Kidney capillary endothelial cell (primary cell): ENCODE measurements around the gene GYG2.
"Not testable (repeated sequence)": the region's sequence is repeated elsewhere in the genome, so short reads cannot be mapped to it uniquely, and the experiment has no call there.

Experiments
- DNase-seq: peaks from one replicate; pipeline ENCODE4 v3.0.0-alpha.2; 2018; ENCODE audit warnings: low spot score

Gene GYG2

DNA sequence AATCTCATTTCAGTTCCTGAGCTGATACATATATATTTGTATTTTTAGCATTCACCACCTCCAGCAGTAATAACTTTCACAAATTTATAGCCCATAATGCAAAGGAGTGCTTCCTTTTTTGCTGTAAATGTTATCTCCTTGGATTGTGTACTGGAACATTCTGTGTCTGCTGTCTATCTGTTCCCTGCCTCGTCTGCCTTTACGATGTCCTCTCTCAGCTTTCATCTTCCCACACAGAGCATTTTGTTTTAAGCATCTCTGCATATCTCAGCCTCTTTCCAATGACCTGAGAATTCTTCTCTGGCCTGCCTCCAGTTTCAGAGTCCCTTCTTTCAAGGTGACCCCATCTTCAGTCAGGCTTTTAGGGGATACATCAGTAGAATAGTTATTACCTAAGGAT, 43.1 kb downstream of the GYG2 start:
- DNase-seq, result no peak

DNA sequence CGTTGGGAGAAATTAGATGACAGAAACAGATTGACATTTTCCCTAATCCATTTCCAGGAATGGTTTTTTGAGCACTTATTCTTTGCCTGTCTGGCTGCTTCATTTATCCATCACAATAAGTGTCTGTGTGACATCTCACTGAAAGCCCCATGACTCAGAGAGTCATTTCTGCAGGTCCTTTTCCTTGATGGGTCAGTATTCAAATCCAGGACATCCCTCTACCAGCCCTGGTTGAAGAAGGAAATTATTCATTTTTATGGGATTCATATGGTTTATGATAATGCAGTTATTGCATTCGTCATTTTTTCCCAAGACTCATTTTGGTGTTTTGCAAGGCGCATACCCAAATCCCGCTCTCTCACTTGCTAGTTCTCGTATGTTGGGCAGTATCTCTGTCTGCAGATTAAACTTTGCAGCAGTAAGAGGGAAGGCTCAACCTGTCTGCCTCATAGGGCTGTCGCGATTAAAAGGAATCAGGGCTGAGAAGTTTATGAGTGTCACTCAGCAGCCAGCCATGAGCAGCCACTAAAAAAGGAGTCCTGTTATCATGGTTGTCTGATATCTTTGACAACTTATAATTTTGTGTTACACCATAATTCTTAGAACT, 44.0 kb downstream of the GYG2 start:
- DNase-seq, result no peak

DNA sequence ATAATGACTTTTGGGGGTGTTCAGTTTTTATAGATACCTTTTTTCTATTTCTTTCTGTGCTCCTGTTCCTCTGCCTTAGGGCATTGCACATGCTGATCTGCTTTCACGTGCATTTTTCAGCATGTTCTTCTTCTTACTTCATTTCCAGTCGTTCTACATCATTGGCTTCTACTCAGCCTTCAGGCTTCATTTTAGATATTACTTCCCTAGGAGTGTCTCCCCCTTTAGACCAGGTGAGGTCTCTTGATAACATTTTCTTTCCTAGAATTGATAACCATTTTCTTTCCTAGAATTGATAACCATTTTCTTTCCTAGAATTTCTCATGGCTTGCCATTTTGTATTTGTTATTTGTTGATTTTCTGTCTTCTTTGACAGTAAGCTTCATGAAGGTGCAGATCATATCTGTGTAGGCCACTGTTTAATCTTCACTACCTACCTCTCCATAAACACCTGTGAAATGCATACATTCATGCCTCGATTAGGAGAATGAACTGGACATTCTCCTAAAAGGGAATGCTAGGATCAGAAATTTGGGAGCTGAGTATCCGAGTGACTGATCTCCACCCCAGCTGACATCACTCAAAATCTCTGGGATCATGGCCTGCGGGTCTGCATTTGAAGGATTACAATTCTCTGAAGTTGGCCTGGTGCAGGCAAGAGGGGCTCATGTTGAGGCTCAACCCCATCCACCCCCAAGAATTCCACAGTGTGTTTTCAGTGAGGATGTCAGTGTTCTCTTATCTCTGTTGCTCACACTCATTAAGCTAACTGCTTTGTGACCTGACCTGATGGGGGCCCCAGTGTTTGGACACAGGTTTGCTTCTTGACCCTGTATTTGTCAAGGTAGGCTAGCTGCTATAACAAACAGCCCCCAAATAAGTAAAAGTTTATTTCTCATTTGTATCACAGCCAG, 45.7 kb downstream of the GYG2 start:
- DNase-seq, result no peak

DNA sequence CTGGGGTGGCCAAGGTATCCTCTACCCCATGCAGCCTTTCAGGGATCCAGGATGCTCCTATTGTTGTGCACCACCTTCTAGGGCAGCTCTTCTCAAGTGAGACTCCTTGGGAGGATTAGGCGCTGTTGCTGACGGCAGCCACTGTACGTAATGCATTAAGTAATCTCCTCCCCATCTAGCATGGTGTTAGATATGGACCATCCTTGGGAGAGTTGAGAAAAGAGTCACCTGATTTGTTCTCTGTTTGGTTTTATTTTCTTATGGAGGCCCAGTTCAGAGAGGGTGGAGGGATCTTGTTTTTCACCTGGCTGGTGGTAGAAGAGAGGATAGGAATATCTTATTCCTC, 46.4 kb downstream of the GYG2 start:
- no peak for DNase-seq

DNA sequence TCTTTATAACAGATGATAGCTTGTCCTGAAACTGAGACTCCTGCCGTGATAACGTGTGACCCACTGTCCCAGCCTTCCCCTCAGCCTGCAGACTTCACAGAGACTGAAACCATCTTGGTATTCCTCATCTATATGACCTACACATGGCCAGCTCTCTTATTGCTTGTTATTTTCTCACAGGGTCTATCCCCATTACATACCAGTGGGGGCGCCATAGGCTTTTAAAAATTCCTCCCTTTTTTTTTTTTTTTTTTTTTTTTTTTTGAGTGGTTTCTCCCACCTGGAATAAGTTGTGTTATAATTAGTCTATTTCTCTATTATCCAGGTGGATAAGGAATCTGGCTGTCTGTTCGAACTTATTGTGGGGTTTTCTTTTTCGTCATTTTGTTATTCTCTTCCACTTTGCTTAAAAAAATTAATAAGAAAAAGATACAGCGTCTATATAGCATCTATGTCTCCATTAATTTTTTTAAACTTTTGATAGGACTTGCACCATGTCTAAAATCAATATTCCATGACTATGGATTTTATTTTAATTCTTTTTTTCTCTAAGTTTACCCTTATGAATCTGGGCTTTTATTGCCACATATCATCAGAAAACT, 47.2 kb downstream of the GYG2 start:
- no peak for DNase-seq

- DNase-seq, result no peak
Observed at GRCh38 chrX:2878563-2878962, 49.8 kb downstream of the GYG2 start.

GRCh38 chrX:2879670-2880069, 50.9 kb downstream of the GYG2 start:
- DNase-seq, result no peak

DNA sequence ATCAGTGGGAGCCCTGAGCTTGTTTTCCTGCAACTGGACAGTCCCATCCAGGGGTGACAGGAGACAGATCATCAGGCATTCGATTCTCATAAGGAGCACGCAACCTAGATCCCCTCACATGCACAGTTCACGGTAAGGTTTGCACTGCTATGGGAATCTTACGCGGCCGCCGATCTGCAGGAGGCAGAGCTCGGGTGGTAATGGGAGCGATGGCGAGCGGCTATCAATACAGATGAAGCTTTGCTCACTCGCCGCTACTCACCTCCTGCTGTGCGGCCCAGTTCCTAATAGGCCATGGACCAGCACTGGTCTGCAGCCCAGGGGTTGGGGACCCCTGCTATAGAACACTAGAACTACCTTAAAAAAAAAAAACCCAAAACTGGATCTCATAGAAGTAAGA, 55.0 kb downstream of the GYG2 start:
- DNase-seq, result no peak

GRCh38 chrX:2888309-2888708, 59.6 kb downstream of the GYG2 start:
- no peak for DNase-seq

- DNase-seq, result no peak
Observed at GRCh38 chrX:2889045-2889605, 60.4 kb downstream of the GYG2 start.

- DNase-seq, result not testable (repeated sequence)
Observed at GRCh38 chrX:2889706-2890490, 61.2 kb downstream of the GYG2 start.

DNA sequence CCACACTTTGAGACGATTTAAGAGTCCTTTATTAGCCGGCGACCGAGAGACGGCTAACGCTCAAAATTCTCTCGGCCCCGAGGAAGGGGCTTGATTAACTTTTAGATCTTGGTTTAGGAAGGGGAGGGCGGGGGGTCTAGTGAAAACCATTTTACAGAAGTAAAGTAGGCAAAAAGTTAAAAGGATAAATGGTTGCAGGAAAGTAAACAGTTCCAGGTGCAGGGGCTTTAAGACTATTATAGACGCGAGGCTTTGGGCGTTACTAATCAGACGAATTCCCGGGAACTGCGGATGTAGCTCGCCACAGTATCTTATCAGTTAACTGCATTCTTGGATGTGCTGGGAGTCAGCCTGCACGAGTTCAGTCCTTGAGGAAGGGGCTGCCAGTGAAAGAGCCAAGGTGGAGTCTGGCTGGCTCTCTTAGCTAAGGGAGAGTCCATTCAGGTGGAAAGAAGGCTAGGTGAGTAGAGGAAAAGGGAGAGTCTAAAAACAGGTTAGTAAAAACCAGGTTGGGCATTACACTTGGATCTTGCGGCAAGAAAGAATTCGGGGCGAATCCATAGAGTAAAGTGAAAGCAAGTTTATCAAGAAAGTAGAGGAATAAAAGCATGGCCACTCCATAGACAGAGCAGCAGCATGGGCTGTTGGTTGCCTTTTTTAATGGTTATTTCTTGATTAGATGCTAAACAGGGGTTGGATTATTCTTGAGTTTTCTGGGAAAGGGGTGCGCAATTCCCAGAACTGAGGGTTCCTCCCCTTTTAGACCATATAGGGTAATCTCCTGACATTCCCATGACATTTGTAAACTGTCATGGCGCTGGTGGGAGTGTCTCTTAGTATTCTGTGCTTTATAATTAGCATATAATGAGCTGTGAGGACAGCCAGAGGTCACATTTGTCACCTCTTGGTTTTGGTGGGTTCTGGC, 62.1 kb downstream of the GYG2 start:
- not testable (repeated sequence) for DNase-seq

- no peak for DNase-seq
Observed at GRCh38 chrX:2892816-2893215, 64.1 kb downstream of the GYG2 start.

- no peak for DNase-seq
Observed at GRCh38 chrX:2894885-2895292, 66.2 kb downstream of the GYG2 start.

DNA sequence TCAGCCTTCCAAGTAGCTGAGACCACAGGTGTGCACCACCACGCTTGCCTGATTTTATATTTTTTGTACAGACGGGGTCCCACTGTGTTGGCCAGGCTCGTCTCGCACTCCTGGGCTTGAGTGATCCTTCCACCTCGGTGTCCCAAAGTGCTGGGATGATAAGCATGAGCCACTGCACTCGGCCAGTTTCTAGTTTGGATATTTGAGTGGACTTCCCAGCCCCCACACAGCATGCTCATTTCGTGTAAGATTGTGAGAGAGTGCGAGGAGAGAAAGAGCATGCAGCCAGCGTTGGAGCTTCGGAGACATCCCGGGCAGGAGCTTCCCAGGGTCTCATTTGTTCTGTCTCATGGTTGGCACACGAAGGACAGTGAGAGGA, 68.6 kb downstream of the GYG2 start:
- DNase-seq, result no peak

DNA sequence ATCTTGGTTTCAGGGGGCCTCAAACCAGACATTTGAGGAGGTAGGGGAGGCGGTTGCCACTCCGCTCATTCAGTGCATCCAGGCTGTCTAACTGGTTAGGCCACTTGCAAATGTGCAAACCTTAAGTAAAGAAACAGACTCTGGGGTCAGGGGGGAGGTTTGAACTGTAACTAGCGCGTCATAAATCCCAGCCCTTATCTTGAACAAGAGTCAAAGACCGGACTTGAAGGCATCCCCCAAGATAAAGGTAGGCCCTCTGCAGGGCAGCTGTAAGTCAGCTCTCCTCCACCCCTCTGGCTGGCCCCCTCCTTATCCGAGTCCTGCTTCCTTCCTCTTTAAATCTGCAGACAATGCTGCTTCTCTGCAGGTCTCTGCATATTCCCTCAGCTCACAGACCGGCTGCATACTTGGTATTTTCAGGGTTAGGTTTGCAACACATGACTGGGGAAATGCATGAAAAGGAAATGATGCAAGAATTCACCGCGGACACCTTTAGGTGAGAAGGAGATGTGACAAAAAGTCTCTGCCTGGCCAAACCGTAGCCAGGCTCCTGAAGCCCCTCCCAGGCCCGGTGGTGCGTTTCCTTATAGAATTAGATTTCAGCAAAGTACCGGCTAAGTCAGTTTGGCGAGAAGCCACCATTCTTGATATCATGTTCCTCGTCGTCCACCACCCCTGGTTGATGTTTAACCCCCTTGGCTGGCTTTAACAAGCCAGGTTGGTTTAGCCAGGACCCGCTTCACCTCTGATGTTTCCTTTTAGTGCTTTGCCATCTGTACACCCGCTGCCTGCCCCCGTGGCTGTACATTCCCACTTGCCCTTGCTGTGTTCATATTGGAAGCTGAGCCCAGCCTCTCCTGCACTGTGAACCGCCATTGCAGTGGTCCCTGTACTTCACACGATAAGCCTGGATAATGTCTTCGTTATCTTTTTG, 69.2 kb downstream of the GYG2 start:
- not testable (repeated sequence) for DNase-seq

- DNase-seq, result no peak
Observed at GRCh38 chrX:2898846-2899512, 70.2 kb downstream of the GYG2 start.

DNA sequence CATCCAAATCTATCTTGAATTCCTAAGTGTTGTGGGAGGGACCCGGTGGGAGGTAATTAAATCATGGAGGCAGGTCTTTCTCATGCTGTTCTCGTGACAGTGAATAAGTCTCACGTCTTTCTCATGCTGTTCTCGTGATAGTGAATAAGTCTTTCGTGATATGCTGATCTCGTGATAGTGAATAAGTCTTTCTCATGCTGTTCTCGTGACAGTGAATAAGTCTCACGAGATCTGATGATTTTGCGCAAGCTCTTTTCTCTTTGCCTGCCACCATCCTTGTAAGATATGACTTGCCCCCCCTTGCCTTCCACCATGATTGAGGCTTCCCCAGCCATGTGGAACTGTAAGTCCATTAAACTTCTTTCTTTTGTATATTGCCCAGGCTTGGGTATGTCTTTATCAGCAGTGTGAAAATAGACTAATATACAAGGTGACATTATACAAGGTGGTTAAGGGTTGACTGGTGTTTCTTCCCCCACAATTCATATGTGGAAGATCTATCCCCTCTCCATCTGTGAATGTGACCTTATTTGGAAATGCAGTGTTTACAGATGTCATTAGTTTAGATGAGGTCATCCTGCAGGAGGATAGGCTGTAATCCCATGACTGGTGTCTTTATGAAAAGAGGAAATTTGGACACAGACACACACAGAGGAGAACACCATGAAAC, 72.8 kb downstream of the GYG2 start:
- no peak for DNase-seq

- DNase-seq, result no peak
Observed at GRCh38 chrX:2902841-2903240, 74.1 kb downstream of the GYG2 start.
